H1 (cell line): Measurements from ENCODE around the gene UBE2D2. TPM values are rescaled to one million over a fixed set of nuclear protein-coding genes. Genes with fewer than 3 reads are reported as not detected.
A peak's percentile ranks its signal among the peaks of the same experiment; 100 is the strongest.

Experiments
- CTCF ChIA-PET: fragments of 300-600 bp; sonication (Branson Sonifier 250); formaldehyde crosslinking; loops from one replicate; lab custom pipeline; 2021; ENCODE audit not compliant: partially characterized antibody; lab: Charles Lee
- POLR2A ChIA-PET: fragments of 300-600 bp; sonication (Branson Sonifier 250); formaldehyde crosslinking; loops from one replicate; lab custom pipeline; 2021; ENCODE audit warnings: inconsistent platforms; ENCODE audit not compliant: partially characterized antibody; lab: Charles Lee
- DNase-seq, 2 experiments: peaks; one replicate each; pipeline versions ENCODE4 v3.0.0 to v3.0.0-alpha.2; 2010 to 2022; ENCODE audit warnings: low spot score in 2 of 2, low read depth in 1 of 2, mixed read lengths in 1 of 2
- FAIRE-seq: peaks from 2 replicates; lab custom pipeline; 2011; peaks lifted over from hg19 to GRCh38; lab: Jason Lieb, UNC
- H2AFZ ChIP-seq: 2 replicates; pipeline ENCODE4 v1.8.1; 2012; ENCODE audit warnings: low read length, inconsistent platforms
- H2AK5ac ChIP-seq: 2 replicates; pipeline ENCODE4 v1.6.1; 2013; ENCODE audit warnings: low read depth, low read length
- H2BK120ac ChIP-seq: replicated peaks from 2 replicates; pipeline ENCODE3; 2013; ENCODE audit warnings: low read depth, low read length, inconsistent platforms
- H2BK12ac ChIP-seq: 2 replicates; pipeline ENCODE4 v1.6.1; 2013; ENCODE audit warnings: low read depth, low read length
- H2BK15ac ChIP-seq: 2 replicates; pipeline ENCODE4 v1.6.1; 2013; ENCODE audit warnings: low read length
- H2BK20ac ChIP-seq: 2 replicates; pipeline ENCODE4 v1.6.1; 2013; ENCODE audit warnings: low read length
- H2BK5ac ChIP-seq: 2 replicates; pipeline ENCODE4 v1.6.1; 2013; ENCODE audit warnings: low read depth, low read length
- H3K14ac ChIP-seq: 2 replicates; pipeline ENCODE4 v1.6.1; 2013; ENCODE audit warnings: inconsistent platforms; ENCODE audit not compliant: insufficient read length
- H3K18ac ChIP-seq: 2 replicates; pipeline ENCODE4 v1.6.1; 2013; ENCODE audit warnings: low read length; ENCODE audit errors: extremely low read depth
- H3K23ac ChIP-seq: 2 replicates; pipeline ENCODE4 v1.6.1; 2013; ENCODE audit warnings: inconsistent platforms; ENCODE audit not compliant: insufficient read length
- H3K23me2 ChIP-seq: 2 replicates; pipeline ENCODE4 v1.6.1; 2013; ENCODE audit warnings: low read depth, low read length
- H3K27ac ChIP-seq: 2 replicates; pipeline ENCODE4 v1.6.1; 2011; ENCODE audit warnings: low read depth, low read length, inconsistent platforms
- H3K27me3 ChIP-seq, 4 experiments: replicated peaks in 1 of 4; 1 replicate in 1 of 4; 2 replicates in 3 of 4; pipeline versions ENCODE4 v1.6.1 to v1.8.1; 2011 to 2013; ENCODE audit warnings: low read length in 3 of 4, mild to moderate bottlenecking in 3 of 4, inconsistent platforms in 2 of 4, mixed read lengths in 2 of 4, moderate library complexity in 1 of 4; ENCODE audit not compliant: control insufficient read depth in 3 of 4, insufficient read depth in 3 of 4; ENCODE audit errors: extremely low read depth in 1 of 4
- H3K36me3 ChIP-seq, 4 experiments: 2 replicates each; pipeline versions ENCODE4 v1.6.1 to v1.8.1; 2011 to 2013; ENCODE audit warnings: mild to moderate bottlenecking in 4 of 4, low read length in 3 of 4, moderate library complexity in 2 of 4, control low read depth in 1 of 4, inconsistent platforms in 1 of 4; ENCODE audit not compliant: insufficient read depth in 4 of 4, control insufficient read depth in 2 of 4
- H3K4ac ChIP-seq: replicated peaks from 2 replicates; pipeline ENCODE3; 2013; ENCODE audit warnings: low read length, low read depth, mixed read lengths, inconsistent platforms; ENCODE audit not compliant: insufficient read length
- H3K4me1 ChIP-seq, 4 experiments: replicated peaks in 1 of 4; 1 replicate in 1 of 4; 2 replicates in 3 of 4; pipeline versions ENCODE4 v1.6.1 to v1.8.1; 2011 to 2013; ENCODE audit warnings: low read length in 3 of 4, inconsistent platforms in 2 of 4, mixed read lengths in 1 of 4; ENCODE audit not compliant: insufficient read depth in 4 of 4, control insufficient read depth in 3 of 4
- H3K4me2 ChIP-seq, 2 experiments: 2 replicates each; pipeline versions ENCODE4 v1.6.1 to v1.8.1; 2011 to 2013; ENCODE audit warnings: low read depth in 2 of 2, low read length in 2 of 2, control low read depth in 1 of 2, inconsistent platforms in 1 of 2, mild to moderate bottlenecking in 1 of 2; ENCODE audit not compliant: insufficient read depth in 1 of 2
- H3K4me3 ChIP-seq, 4 experiments: fragments of 200-600, 300-600 bp in 1 of 4; sonication (generic), shearing (Covaris generic), sonication (Bioruptor Twin) in 1 of 4; 2 replicates each; pipeline versions ENCODE4 v1.5.1 to v1.8.1; 2011 to 2016; ENCODE audit warnings: low read length in 4 of 4, low read depth in 3 of 4, control low read depth in 2 of 4, inconsistent platforms in 2 of 4, mild to moderate bottlenecking in 2 of 4, mixed read lengths in 1 of 4, moderate library complexity in 1 of 4; ENCODE audit not compliant: insufficient read depth in 2 of 4; ENCODE audit errors: extremely low read depth in 1 of 4
- H3K56ac ChIP-seq: replicated peaks from 2 replicates; pipeline ENCODE3; 2013; ENCODE audit warnings: low read depth, mild to moderate bottlenecking, mixed read lengths, low read length, inconsistent platforms; ENCODE audit not compliant: insufficient read length
- H3K79me1 ChIP-seq: 2 replicates; pipeline ENCODE4 v1.6.1; 2013; ENCODE audit warnings: low read depth, low read length, control low read depth
- H3K79me2 ChIP-seq, 2 experiments: 2 replicates each; pipeline versions ENCODE4 v1.6.1 to v1.8.1; 2012 to 2013; ENCODE audit warnings: low read length in 2 of 2, mild to moderate bottlenecking in 2 of 2, inconsistent platforms in 1 of 2; ENCODE audit not compliant: insufficient read depth in 2 of 2, control insufficient read depth in 1 of 2
- H3K9ac ChIP-seq, 4 experiments: replicated peaks in 1 of 4; 1 replicate in 1 of 4; 2 replicates in 3 of 4; pipeline versions ENCODE4 v1.6.1 to v1.8.1; 2011 to 2013; ENCODE audit warnings: low read depth in 3 of 4, low read length in 3 of 4, control low read depth in 2 of 4, mild to moderate bottlenecking in 2 of 4, moderate library complexity in 2 of 4, inconsistent platforms in 1 of 4; ENCODE audit errors: extremely low read depth in 1 of 4
- H3K9me3 ChIP-seq, 2 experiments: 2 replicates each; pipeline versions ENCODE4 v1.6.1 to v1.8.1; 2012 to 2013; ENCODE audit warnings: mild to moderate bottlenecking in 2 of 2, moderate library complexity in 2 of 2, control low read depth in 1 of 2, inconsistent platforms in 1 of 2, low read depth in 1 of 2, low read length in 1 of 2, mixed read lengths in 1 of 2; ENCODE audit not compliant: insufficient read depth in 2 of 2
- H4K20me1 ChIP-seq, 2 experiments: replicated peaks in 1 of 2; 2 replicates each; pipeline versions ENCODE3 to v1.8.1; 2011 to 2013; ENCODE audit warnings: inconsistent platforms in 2 of 2, low read length in 2 of 2, mild to moderate bottlenecking in 1 of 2; ENCODE audit not compliant: insufficient read depth in 2 of 2, control insufficient read depth in 1 of 2
- H4K5ac ChIP-seq: 2 replicates; pipeline ENCODE4 v1.6.1; 2013; ENCODE audit warnings: low read length, low read depth, mixed read lengths, inconsistent platforms; ENCODE audit not compliant: insufficient read length
- H4K8ac ChIP-seq: 2 replicates; pipeline ENCODE4 v1.8.0; 2013; ENCODE audit warnings: mild to moderate bottlenecking, moderate library complexity, low read length, inconsistent platforms; ENCODE audit not compliant: insufficient read depth; ENCODE audit errors: extremely low read depth
- H4K91ac ChIP-seq: replicated peaks from 2 replicates; pipeline ENCODE3; 2013; ENCODE audit warnings: low read length, mixed read lengths, inconsistent platforms; ENCODE audit not compliant: insufficient read length
- ASH2L ChIP-seq: fragments of 200-600, 300-600 bp; sonication (generic); IDR thresholded peaks from one replicate; pipeline ENCODE4 v1.7.1; 2017; ENCODE audit warnings: low read length
- CREB1 ChIP-seq: IDR thresholded peaks from 2 replicates; pipeline ENCODE4 v1.6.1; 2012; ENCODE audit warnings: inconsistent platforms
- CTCF ChIP-seq, 3 experiments: IDR thresholded peaks; 1 replicate in 2 of 3; 2 replicates in 1 of 3; pipeline versions ENCODE4 v1.5.1 to v1.6.1; 2011; ENCODE audit warnings: low read length in 3 of 3, mild to moderate bottlenecking in 3 of 3, inconsistent platforms in 2 of 3, low read depth in 1 of 3, moderate library complexity in 1 of 3; ENCODE audit not compliant: insufficient read depth in 1 of 3; ENCODE audit errors: control extremely low read depth in 1 of 3
- HDAC2 ChIP-seq, 2 experiments: fragments of 300-600 bp in 1 of 2; sonication (generic) in 1 of 2; IDR thresholded peaks; 2 replicates each; pipeline ENCODE4 v1.6.1; 2011 to 2012; ENCODE audit warnings: low read depth in 2 of 2, low read length in 2 of 2, mild to moderate bottlenecking in 2 of 2, moderate library complexity in 2 of 2, borderline replicate concordance in 1 of 2, inconsistent platforms in 1 of 2
- HDAC6 ChIP-seq: IDR thresholded peaks from one replicate; pipeline ENCODE4 v1.7.1; 2012; ENCODE audit warnings: low read depth, mild to moderate bottlenecking, inconsistent platforms, low read length, moderate library complexity
- MAFK ChIP-seq: IDR thresholded peaks from 2 replicates; pipeline ENCODE4 v1.6.1; 2012; ENCODE audit warnings: low read depth, mild to moderate bottlenecking, improper control_type of control experiment, low read length
- NRF1 ChIP-seq: IDR thresholded peaks from 2 replicates; pipeline ENCODE4 v1.6.1; 2011; ENCODE audit warnings: mild to moderate bottlenecking, low read depth, low read length, improper control_type of control experiment
- PHF8 ChIP-seq: fragments of 200-600 bp; sonication (generic); conservative IDR thresholded peaks from 2 replicates; pipeline ENCODE4 v1.7.1; 2012; ENCODE audit warnings: low read depth, mild to moderate bottlenecking, inconsistent platforms, low read length, moderate library complexity
- POU5F1 ChIP-seq: IDR thresholded peaks from 2 replicates; pipeline ENCODE4 v1.6.1; 2011; ENCODE audit warnings: low read depth, mild to moderate bottlenecking, low read length, moderate library complexity
- SP2 ChIP-seq: IDR thresholded peaks from 2 replicates; pipeline ENCODE4 v1.6.1; 2012; ENCODE audit warnings: mild to moderate bottlenecking, low read length, inconsistent platforms
- WGBS, 2 experiments: shearing (Covaris generic) in 1 of 2; methylation state at CpG; one replicate each; pipeline versions ENCODE4 v1.1.6 to v1.1.7; 2013 to 2015; ENCODE audit warnings: low lambda C conversion rate in 2 of 2, mixed read lengths in 2 of 2, inconsistent platforms in 1 of 2, low coverage in 1 of 2, missing lambda C conversion rate in 1 of 2; ENCODE audit not compliant: insufficient replicate concordance in 2 of 2, insufficient coverage in 1 of 2, insufficient read length in 1 of 2; ENCODE audit errors: extremely low coverage in 1 of 2, missing lambda C conversion rate in 1 of 2; 5-methylcytosine and 5-hydroxymethylcytosine counted together
- polyA plus RNA-seq, 7 experiments: library from polyadenylated mRNA; depleted of rRNA in 3 of 7; stranded (reverse) in 5 of 7; unstranded in 2 of 7; fragments of >200 nt in 5 of 7; fragments of 200-250 nt in 2 of 7; gene quantifications; 1 replicate in 5 of 7; 2 replicates in 1 of 7; 4 replicates in 1 of 7; pipeline versions ENCODE4 v1.2.1 to v1.2.3, GENCODE V29; 2011 to 2013; ENCODE audit warnings: missing spikeins in 2 of 7, mixed read lengths in 2 of 7
- total RNA-seq: library from RNA; stranded (reverse); fragmentation: NEBNext Ultra II Directional; extraction: Animal tissue kit (Norgen Biotek cat#: 25700); gene quantifications from 2 replicates; pipeline ENCODE4 v1.2.1, GENCODE V29; 2021

Gene UBE2D2
- total and polyA plus RNA-seq, 2 of the 8 experiments (the other 6 are each of a cell fraction or from before 2014, with no cell fraction given): 66.9 to 203 TPM

DNA sequence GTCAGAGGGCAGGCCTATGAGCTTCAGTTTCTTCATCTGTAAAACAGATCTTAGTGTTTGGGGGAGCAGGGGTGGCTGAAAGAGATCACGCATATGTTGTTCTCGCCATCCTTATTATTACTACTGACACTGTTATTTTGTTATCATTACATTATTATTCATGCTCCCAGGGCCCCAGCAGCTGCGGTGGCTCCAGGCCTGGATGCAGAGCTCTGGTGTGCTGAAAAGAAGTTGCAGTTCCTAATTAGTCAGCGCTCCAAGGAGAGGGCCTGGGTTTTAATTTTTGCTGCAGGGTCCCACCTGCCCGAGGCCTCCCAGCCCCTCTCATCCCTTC is 106.6 kb downstream of the UBE2D2 start:
- Histone ChIP-seq H4K5ac (no peak overlapping the region), H2BK120ac (no peak overlapping the region), H3K4ac (no peak overlapping the region), H4K91ac (no peak overlapping the region), H3K4me2 (peak overlapping the region; percentile 19 to 57; a peak in 3 of 4 replicates), H4K8ac (no peak overlapping the region; the same call in 1 of the 2 replicates), H3K79me2 (peaks cover 16 to 96% of the 10 kb centered on the region in 2 experiments), H3K79me1 (peaks cover 30% of the 10 kb centered on the region), H3K4me1 (peaks cover 12 to 63% (median 46%) of the 10 kb centered on the region in 4 experiments), H2BK20ac (no peak overlapping the region), H2BK12ac (no peak overlapping the region), H3K4me3 (peak overlapping the region in 1 of 4 experiments; percentile 48; a peak in 4 of 8 replicates)
- FAIRE-seq: no peak
- 68% methylated on average over 5 of the region's 5 CpGs; no CpG with 5 or more reads in 1 of the 2 experiments for WGBS, 2 experiments
- TF ChIP-seq CTCF (IDR thresholded peaks at IDR 0.05; ENCODE audit: control extremely low read depth in 1 of 3, insufficient read depth in 1 of 3, low read depth in 1 of 3, low read length in 3 of 3): no peak
- TF ChIP-seq POU5F1: no peak
- no peak for TF ChIP-seq MAFK
- no peak for TF ChIP-seq SP2
- no peak for TF ChIP-seq ASH2L
- no peak for TF ChIP-seq HDAC2 (IDR thresholded peaks at IDR 0.05; ENCODE audit: borderline replicate concordance in 1 of 2, low read depth in 2 of 2, low read length in 2 of 2)
- TF ChIP-seq NRF1: no peak
- no peak for TF ChIP-seq HDAC6
- no peak for TF ChIP-seq CREB1
- no peak for TF ChIP-seq PHF8
- TF ChIP-seq, all 59 proteins: peak for 0
- Histone ChIP-seq H3K18ac (no peak overlapping the region), H3K14ac (no peak overlapping the region), H3K56ac (no peak overlapping the region), H3K36me3 (no peaks in the 10 kb centered on the region), H3K27ac (no peak overlapping the region), H3K23ac (no peak overlapping the region), H4K20me1 (peaks cover 59 to 70% of the 10 kb centered on the region in 2 experiments), H3K27me3 (no peaks in the 10 kb centered on the region), H3K9ac (no peak overlapping the region), H3K9me3 (no peaks in the 10 kb centered on the region), H2BK5ac (no peak overlapping the region), H3K23me2 (no peaks in the 10 kb centered on the region; the same call in none of the 2 replicates), H2AFZ (no peak overlapping the region), H2AK5ac (no peak overlapping the region), H2BK15ac (no peak overlapping the region)
- DNase-seq: no peak
- ChIA-PET CTCF (interaction anchor here (1.1 to 17.2 kb wide), 7 partner anchors 10 to 100 kb away, joined by 4 to 171 read pairs (median 6); no protein-coding TSS in a partner anchor), POLR2A (interaction anchor here (0.8 to 2.5 kb wide), 4 partner anchors 11 to 23 kb away, joined by 3 to 13 read pairs (median 8); partner anchors contain the start of gene CXXC5)
